ENCODE measurements around the gene TMED9. TPM values are rescaled to one million over a fixed set of nuclear protein-coding genes. Genes with fewer than 3 reads are reported as not detected.

Gene TMED9
- total RNA-seq, 3 donors from 2014 or later = 105 to 195 (median 126) TPM

DNA sequence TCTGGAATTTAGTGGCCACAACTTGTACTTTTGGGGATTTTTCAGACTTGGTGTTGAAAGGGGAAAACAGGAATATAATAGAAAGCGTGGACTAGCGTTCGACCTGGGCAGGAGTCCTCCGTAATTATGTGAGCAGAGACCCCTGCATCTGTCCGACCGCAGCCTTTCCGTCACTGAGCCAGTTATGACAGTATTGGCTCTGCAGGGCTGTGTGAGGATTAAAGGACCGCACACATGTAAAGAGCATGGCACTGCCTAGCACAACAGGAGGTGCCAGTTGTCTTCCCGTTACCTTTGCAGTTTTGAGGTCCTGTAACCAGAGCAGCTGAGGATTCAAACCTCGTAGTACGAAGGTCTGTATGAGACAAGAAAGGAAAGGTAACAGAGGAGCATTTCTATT is 9.1 kb downstream of the TMED9 start:
- DNase-seq (no peak), ATAC-seq (no peak)
- no peak for TF ChIP-seq CTCF (IDR thresholded peaks at IDR 0.05)
- Histone ChIP-seq H3K9me3 (no peaks in the 10 kb centered on the region), H3K4me1 (ENCODE audit: low read depth) (peaks cover 14% of the 10 kb centered on the region), H3K4me3 (no peak overlapping the region), H3K36me3 (ENCODE audit: low read depth) (no peaks in the 10 kb centered on the region)
- intact Hi-C loops (cut with DNase I, micrococcal nuclease) = no loop called here

GRCh38 chr5:177601577-177602457 is 9.8 kb downstream of the TMED9 start:
- ATAC-seq (no peak), DNase-seq (no peak)
- Histone ChIP-seq H3K4me3 (no peak overlapping the region), H3K36me3 (ENCODE audit: low read depth) (no peaks in the 10 kb centered on the region), H3K9me3 (no peaks in the 10 kb centered on the region), H3K4me1 (ENCODE audit: low read depth) (peaks cover 15% of the 10 kb centered on the region)
- no peak for TF ChIP-seq CTCF (IDR thresholded peaks at IDR 0.05)
- intact Hi-C loops (cut with DNase I, micrococcal nuclease) = no loop called here

GRCh38 chr5:177602458-177602830 is 10.4 kb downstream of the TMED9 start:
- no peak for TF ChIP-seq CTCF (IDR thresholded peaks at IDR 0.05)
- no peaks in the 10 kb centered on the region for H3K36me3 ChIP-seq (ENCODE audit: low read depth)
- intact Hi-C loops (cut with DNase I, micrococcal nuclease) = no loop called here
- no peaks in the 10 kb centered on the region for H3K9me3 ChIP-seq
- DNase-seq (no peak), ATAC-seq (no peak)
- no peak overlapping the region for H3K4me3 ChIP-seq
- peaks cover 22% of the 10 kb centered on the region for H3K4me1 ChIP-seq (ENCODE audit: low read depth)

- H3K9me3 ChIP-seq = no peaks in the 10 kb centered on the region
- no peak for TF ChIP-seq CTCF (IDR thresholded peaks at IDR 0.05)
- intact Hi-C loops (cut with DNase I, micrococcal nuclease) = no loop called here
- H3K4me1 ChIP-seq (ENCODE audit: low read depth) = peaks cover 24% of the 10 kb centered on the region
- no peaks in the 10 kb centered on the region for H3K36me3 ChIP-seq (ENCODE audit: low read depth)
- H3K4me3 ChIP-seq = no peak overlapping the region
- no peak for DNase-seq
- no peak for ATAC-seq
These were observed 11.6 kb downstream of the TMED9 start for GRCh38 chr5:177603631-177604030.

DNA sequence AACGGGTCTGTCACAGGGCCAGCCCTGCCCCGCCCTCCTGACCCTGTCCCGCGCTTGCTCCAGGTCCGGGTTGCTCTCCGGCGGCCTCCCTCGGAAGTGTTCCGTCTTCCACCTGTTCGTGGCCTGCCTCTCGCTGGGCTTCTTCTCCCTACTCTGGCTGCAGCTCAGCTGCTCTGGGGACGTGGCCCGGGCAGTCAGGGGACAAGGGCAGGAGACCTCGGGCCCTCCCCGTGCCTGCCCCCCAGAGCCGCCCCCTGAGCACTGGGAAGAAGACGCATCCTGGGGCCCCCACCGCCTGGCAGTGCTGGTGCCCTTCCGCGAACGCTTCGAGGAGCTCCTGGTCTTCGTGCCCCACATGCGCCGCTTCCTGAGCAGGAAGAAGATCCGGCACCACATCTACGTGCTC is 12.1 kb downstream of the TMED9 start:
- H3K36me3 ChIP-seq (ENCODE audit: low read depth) = no peaks in the 10 kb centered on the region
- intact Hi-C loops (cut with DNase I, micrococcal nuclease) = no loop called here
- DNase-seq = peak in 1 of 3 donors; percentile 53
- no peak overlapping the region for H3K4me3 ChIP-seq
- peaks cover 24% of the 10 kb centered on the region for H3K4me1 ChIP-seq (ENCODE audit: low read depth)
- TF ChIP-seq CTCF (IDR thresholded peaks at IDR 0.05) = no peak
- ATAC-seq = no peak
- H3K9me3 ChIP-seq = no peaks in the 10 kb centered on the region
